Mammary epithelial cell (primary cell): ENCODE measurements around the gene LCP1.
"Not testable (repeated sequence)": the region's sequence is repeated elsewhere in the genome, so short reads cannot be mapped to it uniquely, and the experiment has no call there.

ENCODE experiments used
- EZH2 ChIP-seq: IDR thresholded peaks from 2 replicates; pipeline ENCODE4 v1.6.1; 2012; ENCODE audit warnings: low read length, inconsistent platforms, borderline replicate concordance
- TF ChIP-seq, protein P1 (sequence below), 2 donors: IDR thresholded peaks in 1 of 2; conservative IDR thresholded peaks in 1 of 2; 2 replicates each; pipeline ENCODE4 v1.5.1; 2011 to 2012; ENCODE audit warnings: inconsistent platforms in 2 of 2, low read length in 2 of 2, mild to moderate bottlenecking in 2 of 2, control low read depth in 1 of 2, low read depth in 1 of 2; ENCODE audit not compliant: insufficient read depth in 1 of 2; ENCODE audit errors: extremely low read depth in 1 of 2

DNA sequence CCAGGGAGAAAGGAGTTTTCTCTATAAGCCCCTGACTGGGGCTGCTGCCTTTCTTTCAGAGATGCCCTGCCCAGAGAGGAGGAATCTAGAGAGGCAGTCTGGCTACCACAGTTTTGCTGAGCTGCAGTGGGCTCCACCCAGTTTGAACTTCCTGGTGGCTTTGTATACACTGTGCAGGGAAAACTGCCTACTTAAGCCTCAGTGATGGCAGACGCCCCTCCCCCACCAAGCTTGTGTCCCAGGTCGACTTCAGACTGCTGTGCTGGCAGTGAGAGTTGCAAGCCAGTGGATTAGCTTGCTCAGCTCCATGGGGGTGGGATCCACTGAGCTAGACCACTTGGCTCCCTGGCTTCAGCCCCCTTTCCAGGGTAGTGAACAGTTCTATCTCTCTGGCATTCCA lies 38.3 kb upstream of the LCP1 start:
- TF ChIP-seq, protein P1, sequence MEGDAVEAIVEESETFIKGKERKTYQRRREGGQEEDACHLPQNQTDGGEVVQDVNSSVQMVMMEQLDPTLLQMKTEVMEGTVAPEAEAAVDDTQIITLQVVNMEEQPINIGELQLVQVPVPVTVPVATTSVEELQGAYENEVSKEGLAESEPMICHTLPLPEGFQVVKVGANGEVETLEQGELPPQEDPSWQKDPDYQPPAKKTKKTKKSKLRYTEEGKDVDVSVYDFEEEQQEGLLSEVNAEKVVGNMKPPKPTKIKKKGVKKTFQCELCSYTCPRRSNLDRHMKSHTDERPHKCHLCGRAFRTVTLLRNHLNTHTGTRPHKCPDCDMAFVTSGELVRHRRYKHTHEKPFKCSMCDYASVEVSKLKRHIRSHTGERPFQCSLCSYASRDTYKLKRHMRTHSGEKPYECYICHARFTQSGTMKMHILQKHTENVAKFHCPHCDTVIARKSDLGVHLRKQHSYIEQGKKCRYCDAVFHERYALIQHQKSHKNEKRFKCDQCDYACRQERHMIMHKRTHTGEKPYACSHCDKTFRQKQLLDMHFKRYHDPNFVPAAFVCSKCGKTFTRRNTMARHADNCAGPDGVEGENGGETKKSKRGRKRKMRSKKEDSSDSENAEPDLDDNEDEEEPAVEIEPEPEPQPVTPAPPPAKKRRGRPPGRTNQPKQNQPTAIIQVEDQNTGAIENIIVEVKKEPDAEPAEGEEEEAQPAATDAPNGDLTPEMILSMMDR (conservative IDR thresholded peaks at IDR 0.05 in 1 of 2, IDR thresholded peaks at IDR 0.05 in 1 of 2; ENCODE audit: extremely low read depth in 1 of 2, insufficient read depth in 1 of 2, low read depth in 1 of 2, low read length in 2 of 2), result not testable (repeated sequence)
- not testable (repeated sequence) for TF ChIP-seq EZH2
